HG02884 (cell line): ENCODE measurements around the gene ANKRD13C.
"Not testable (repeated sequence)": the region's sequence is repeated elsewhere in the genome, so short reads cannot be mapped to it uniquely, and the experiment has no call there.

Experiments
- ATAC-seq: cut with Tn5 transposase; IDR thresholded peaks from one replicate; pipeline ENCODE4 v1.9.1; 2021; ENCODE audit warnings: mild to moderate bottlenecking, moderate library complexity; ENCODE audit not compliant: unreplicated experiment

The ANKRD13C gene

GRCh38 chr1:70360321-70360720, 5.8 kb upstream of the ANKRD13C start:
- ATAC-seq = no peak

DNA sequence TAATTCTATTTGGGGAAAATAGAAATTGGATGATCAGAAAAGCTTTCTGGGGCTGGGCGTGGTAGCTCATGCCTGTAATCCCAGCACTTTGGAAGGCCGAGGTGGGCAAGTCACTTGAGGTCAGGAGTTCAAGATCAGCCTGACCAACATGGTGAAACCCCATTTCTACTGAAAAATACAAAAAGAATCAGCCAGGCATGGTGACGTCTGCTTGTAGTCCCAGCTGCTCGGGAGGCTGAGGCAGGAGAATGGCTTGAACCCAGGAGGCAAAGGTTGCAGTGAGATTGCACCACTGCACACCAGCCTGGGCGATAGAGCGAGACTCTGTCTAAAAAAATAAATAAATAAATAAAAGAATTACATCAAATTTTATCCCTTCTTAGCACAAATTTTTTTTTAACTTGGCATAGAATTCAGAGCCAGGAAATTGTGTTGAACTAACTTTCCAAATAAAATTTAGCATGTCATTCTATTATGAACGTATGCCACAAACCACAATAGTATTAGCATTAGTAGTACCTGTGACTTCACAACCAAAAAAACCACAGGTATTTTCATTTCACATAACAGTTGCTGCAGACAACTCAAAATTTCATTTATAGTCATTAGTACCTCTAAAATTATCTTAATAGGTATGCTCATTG, 4.5 kb upstream of the ANKRD13C start:
- ATAC-seq = peak; percentile 51

- ATAC-seq = no peak
These were observed 1.4 kb upstream of the ANKRD13C start for GRCh38 chr1:70355920-70356319.

DNA sequence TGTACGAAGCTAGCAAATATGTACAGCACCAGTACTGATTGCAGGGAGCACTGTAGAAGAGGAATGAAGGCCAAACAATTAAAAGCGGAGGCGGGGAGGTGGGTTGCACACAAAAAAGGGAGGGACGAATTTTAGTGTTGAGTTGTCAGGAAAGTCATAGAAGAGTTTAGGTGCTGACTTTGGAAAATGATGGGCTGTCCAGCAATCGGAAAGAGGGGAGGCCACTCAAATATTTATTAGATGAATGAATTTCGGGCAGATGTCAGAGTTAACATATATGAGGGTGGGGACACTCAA, 537 bp upstream of the ANKRD13C start:
- ATAC-seq = no peak

DNA sequence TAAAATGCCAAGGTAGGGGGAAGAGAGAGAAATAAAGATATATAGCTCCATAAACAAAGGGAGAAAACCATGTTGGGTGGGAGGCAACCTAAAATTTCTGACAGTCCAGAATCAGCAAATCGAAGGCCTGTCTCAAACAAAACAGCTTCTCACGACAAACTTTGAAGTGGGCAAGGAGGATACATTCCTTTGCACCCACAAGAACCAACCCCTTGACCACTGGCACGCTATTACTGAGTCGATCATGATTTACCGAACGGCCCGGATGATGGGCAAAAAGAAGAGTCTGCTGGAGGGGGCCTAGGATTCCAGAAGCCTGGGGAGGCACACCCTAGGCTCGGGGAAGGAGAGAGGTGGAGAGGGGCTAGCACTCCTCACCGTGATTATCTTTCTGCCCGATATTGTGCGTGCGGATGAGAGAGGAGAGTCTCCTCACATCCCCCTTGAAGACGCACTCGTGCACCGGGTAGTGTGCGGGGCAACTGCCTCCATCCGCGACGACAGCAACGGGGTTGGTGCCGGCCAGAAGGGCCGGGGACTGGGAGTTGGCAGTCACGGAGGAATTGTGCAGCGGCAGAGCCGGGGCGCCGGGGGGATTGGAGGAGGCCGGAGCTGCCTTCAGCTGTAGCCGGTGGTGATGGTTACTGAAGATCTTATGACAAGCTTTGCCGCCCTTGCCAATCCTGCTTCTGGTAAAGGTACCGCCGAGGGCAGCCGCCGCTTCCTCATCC, 756 bp downstream of the ANKRD13C start:
- ATAC-seq = peak; percentile 23

GRCh38 chr1:70353044-70353443, 1.5 kb downstream of the ANKRD13C start:
- ATAC-seq = no peak

DNA sequence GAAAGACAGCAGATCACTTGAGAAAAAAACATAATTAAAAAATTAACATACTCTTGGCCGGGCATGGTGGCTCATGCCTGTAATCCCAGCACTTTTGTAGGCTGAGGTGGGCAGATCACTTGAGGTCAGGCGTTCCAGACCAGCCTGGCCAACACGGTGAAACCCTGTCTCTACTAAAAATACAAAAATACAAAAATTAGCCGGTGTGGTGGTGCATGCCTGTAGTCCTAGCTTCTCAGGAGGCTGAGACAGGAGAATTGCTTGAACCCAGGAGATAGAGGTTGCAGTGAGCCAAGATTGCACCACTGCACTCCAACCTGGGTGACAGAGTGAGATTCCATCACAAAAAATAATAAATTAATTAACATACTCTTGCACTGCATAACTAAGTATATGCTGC, 4.7 kb downstream of the ANKRD13C start:
- not testable (repeated sequence) for ATAC-seq

DNA sequence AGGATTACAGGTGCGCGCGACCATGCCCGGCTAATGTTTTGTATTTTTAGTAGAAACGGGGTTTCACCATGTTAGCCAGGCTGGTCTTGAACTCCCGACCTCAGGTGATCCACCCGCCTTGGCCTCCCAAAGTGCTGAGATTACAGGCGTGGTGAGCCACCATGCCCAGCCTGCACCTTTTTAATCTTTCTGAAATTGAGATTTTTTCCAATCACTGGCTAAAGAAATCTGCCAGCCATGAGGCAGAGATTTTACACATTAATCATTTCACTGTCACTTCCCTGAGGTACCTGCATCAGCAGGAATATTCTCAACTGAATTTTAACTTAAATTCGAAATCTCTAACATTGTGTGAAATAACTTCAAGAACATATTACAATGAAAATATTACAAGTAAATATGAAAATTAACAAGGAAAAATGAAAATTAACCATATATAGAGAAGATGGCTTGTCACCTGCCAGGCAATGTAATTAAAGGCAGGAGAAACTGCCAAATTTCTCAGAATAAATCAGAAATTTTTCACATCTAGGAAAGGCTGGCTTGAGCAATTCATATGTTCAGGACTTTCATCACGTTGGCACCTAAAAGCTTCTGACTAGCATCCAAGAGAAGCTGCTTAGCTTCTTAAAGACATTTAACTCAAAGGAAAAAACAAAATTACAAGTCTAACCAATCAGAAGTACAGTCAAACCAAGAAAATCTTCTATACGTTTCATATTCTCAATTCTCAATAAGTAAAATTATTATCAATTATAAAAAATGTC, 5.9 kb downstream of the ANKRD13C start:
- ATAC-seq = no peak

DNA sequence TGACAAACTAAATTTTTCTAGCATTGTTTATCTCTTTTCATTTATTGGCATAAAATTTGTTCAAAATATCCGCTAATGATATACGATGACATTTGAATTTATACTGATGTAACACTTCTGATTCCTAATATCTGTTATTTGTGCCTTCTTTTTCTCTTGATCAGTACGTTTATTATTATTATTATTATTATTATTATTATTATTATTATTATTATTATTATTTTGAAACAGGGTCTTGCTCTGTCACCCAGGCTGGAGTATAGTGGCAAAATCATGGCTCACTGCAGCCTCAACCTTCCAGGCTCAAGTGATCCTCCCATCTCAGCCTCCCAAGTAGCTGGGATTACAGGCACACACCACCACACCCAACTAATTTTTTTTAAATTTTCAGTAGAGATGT, 14.9 kb downstream of the ANKRD13C start:
- not testable (repeated sequence) for ATAC-seq

DNA sequence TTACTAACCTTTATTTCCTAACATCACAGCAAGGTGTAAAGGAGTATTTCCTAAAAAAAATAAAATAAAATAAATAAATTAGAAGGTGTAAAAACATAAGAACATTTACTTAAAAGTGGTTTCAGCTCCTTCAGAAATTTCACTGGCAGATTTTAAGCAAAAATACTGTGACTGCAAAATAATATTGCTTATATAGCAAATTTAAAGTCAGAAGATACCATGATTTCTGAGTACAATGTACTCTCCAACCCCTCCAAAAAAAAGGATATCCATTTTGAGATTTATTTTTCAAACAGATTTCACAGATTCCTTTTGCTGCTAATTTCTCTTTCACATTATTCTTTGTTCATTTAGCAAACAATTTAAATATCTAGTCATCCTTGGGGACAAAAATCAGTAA, 18.5 kb downstream of the ANKRD13C start:
- no peak for ATAC-seq

- no peak for ATAC-seq
These were observed 20.1 kb downstream of the ANKRD13C start for GRCh38 chr1:70334436-70334835.

GRCh38 chr1:70333245-70333644, 21.3 kb downstream of the ANKRD13C start:
- no peak for ATAC-seq

- ATAC-seq = no peak
These were observed 22.6 kb downstream of the ANKRD13C start for GRCh38 chr1:70331962-70332361.

DNA sequence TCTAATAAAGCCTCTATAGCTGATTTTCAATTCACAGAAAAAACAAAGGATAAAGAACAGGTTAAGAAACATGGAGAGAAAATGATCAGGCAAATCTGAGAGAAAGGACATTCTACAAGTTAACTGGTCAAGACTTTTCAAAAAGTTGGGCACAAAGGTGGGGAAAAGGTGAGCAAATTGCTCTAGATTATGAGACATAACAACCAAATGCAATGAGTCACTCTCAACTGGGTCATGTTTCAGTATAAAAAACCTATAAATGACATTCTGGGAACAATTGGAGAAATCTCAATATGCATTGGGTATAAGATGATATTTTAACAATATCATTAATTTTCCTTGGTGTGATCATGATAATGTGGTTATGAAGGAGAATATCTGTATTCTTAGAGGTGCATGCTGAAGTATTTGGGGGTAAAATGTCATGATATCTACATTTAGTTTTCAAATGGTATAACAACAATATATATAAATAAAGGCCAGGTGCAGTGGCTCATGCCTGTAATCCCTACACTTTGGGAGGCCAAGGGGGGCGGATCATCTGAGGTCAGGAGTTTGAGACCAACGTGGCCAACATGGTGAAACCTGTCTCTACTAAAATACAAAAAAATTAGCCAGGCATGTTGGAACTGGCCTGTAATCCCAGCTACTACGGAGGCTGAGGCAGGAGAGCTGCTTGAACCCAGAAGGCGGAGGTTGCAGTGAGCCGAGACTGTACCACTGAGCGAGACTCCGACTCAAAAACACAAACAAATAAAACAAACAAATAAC, 27.0 kb downstream of the ANKRD13C start:
- no peak for ATAC-seq

DNA sequence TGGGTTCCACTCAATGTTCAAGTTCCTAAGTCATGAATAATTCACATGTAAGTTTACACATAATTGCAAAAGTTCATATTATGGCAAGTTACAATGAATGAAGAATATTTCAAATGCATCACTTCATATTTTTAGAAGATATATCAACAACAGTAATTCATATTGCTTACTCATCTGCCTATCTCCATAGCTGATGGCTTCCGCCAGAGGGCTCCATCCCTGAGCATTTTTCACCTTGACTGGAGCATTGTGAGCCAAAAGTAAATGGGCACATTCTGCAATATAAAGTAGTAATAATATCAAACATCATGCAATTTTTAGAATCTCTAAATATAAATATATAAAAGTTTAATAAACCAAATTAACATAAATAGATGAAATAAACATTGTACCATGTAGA, 29.8 kb downstream of the ANKRD13C start:
- no peak for ATAC-seq

- no peak for ATAC-seq
These were observed 34.8 kb downstream of the ANKRD13C start for GRCh38 chr1:70319750-70320149.

GRCh38 chr1:70318191-70318590, 36.3 kb downstream of the ANKRD13C start:
- no peak for ATAC-seq

GRCh38 chr1:70317087-70317486, 37.4 kb downstream of the ANKRD13C start:
- no peak for ATAC-seq

DNA sequence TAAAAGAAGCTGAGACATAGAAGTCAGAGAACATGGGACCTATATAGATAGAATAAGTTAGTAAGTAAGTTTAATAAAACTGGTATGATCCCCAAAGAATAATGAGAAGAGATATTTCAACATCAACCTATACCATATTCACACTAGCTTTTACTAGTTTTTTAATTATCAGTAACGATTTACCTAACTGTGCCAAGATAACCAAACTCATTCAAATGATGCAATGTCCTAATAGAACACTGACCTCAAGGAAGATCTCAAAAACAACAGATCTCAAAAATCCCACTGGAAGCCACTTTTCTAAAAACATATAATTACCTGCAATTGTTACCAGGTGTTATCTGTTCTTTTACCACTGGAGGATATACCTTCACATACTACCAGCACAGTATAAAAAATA, 38.7 kb downstream of the ANKRD13C start:
- no peak for ATAC-seq

- no peak for ATAC-seq
These were observed 39.7 kb downstream of the ANKRD13C start for GRCh38 chr1:70314706-70315304.

DNA sequence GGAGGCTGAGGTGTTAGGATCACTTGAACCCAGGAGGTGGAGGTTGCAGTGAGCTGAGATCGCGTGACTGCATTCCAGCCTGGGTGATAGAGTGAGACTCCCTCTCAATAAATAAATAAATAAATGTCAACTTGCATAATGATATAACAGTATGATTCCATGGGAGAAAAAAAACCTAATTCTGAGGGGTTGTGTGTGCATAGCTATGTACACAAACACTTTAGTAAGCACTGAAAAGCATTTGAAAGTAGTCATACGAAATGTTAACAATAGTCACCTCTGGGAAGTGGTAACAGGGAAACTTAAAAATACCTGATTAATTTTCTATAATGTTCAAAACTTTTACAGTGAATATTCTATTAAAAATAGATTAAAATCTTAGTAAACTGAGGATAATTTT, 43.2 kb downstream of the ANKRD13C start:
- ATAC-seq = no peak
